ENCODE results near the gene NAALADL2.

GRCh38 chr3:175546115-175546514 is 687.0 kb downstream of the NAALADL2 start:
- no peak for TF ChIP-seq CTCF (conservative IDR thresholded peaks at IDR 0.05; ENCODE audit: low read depth, low read length)
- no peak for TF ChIP-seq SMC3 (IDR thresholded peaks at IDR 0.05; ENCODE audit: low read depth, low read length)
- TF ChIP-seq MAFK (IDR thresholded peaks at IDR 0.05; ENCODE audit: low read depth, low read length), result no peak
- no peak for TF ChIP-seq MAZ (IDR thresholded peaks at IDR 0.05; ENCODE audit: borderline replicate concordance, low read depth, low read length)

Data from IMR-90 (cell line).